Suprapubic skin (tissue), 4 donors: Measurements from ENCODE around the gene MLEC.

Experiments used
- CTCF ChIP-seq, 2 donors: fragments of 200-600 bp in 1 of 2; fragments of 450-650 bp in 1 of 2; sonication (generic) in 1 of 2; IDR thresholded peaks; one replicate each; pipeline ENCODE4 v1.5.1; 2016 to 2019; ENCODE audit warnings: antibody characterized with exemption in 2 of 2, mild to moderate bottlenecking in 1 of 2, moderate library complexity in 1 of 2
- EP300 ChIP-seq: sonication (generic); formaldehyde crosslinking; IDR thresholded peaks from one replicate; pipeline ENCODE4 v1.6.1; 2017; ENCODE audit warnings: antibody characterized with exemption
- POLR2A ChIP-seq, 2 donors: fragments of 450-650 bp; IDR thresholded peaks; one replicate each; pipeline ENCODE4 v1.6.1; 2017; ENCODE audit warnings: antibody characterized with exemption in 2 of 2, mild to moderate bottlenecking in 2 of 2, moderate library complexity in 2 of 2
- POLR2AphosphoS5 ChIP-seq, 3 donors: sonication (generic); formaldehyde crosslinking; IDR thresholded peaks; one replicate each; pipeline ENCODE4 v1.6.1; 2017; ENCODE audit warnings: antibody characterized with exemption in 3 of 3

GRCh38 chr12:120724720-120725119 is 37.8 kb downstream of the MLEC start:
- TF ChIP-seq POLR2AphosphoS5 (IDR thresholded peaks at IDR 0.05) (no peak), CTCF (IDR thresholded peaks at IDR 0.05) (no peak), POLR2A (IDR thresholded peaks at IDR 0.05) (no peak), EP300 (no peak)
